NCI-H2196 (cell line): Measurements from ENCODE around the gene PNLIP.

Experiments
- DNase-seq: peaks from one replicate; lab custom pipeline; 2025; ENCODE audit not compliant: unreplicated experiment; lab: John Stamatoyannopoulos, UW

PNLIP gene

DNA sequence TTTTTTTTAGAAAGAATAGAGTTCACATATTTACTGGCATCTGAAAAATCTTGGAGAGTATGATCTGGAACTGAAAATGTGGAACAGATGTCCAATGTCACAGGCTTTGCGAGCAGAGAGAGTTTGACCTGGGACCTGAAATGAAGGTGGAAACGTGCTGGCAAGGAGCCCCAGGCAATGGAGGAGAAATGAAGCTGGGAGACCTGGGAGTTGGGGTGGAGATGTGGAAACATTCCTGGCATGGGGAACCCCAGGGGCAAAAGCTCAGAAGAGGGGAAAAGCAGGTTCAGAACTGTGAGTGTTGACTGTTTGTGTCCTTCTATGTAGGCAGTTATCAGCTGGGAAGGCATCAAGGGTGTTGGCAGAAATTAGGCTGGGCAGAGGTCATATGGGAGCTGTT is 67.7 kb downstream of the PNLIP start:
- no peak for DNase-seq

DNA sequence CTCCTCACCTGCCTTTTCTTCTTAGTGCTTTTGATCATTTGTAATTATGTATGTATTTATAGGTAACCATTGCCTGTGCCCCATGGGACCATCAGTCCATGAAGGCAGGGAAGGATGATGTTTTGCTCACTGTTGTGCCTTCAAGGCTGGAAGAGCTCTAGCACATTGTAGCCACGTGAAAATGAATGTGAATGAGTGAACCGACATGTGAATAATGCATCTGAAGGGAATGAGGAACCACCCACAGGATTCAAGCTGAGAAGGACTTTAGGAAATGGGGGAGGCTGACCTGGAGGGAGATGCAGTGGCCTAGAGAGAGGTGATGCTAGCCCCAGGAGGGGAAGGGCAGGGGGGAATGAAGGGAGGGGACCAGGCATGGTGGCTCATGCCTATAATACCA is 69.1 kb downstream of the PNLIP start:
- no peak for DNase-seq

DNA sequence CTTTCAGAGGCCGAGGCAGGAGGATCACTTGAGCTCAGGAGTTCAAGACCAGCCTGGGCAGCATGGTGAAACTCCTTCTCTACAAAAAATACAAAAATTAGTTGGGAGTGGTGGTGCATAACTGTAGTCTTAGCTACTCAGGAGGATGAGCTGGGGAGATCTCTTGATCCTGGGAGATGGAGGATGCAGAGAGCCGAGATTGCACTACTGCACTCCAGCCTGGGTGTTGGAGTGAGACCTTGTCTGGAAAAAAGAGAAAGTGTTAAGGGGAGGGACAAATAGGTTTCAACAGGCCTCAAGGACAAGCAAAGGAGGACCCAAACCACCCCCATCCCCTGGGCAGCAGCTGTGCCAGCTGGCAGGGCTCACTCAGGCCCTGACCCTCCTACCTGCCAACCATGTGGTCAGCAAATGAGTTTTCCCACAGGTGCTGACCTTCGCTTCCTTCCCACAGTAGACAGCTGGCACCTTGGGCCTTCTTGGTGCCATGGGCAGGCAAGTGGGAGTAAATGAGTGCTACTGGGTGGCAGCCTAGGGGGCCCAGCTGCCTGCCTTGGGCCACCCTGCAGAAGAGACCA is 69.6 kb downstream of the PNLIP start:
- DNase-seq = no peak
